ENCODE data around the gene ZNF19.

The ZNF19 gene

DNA sequence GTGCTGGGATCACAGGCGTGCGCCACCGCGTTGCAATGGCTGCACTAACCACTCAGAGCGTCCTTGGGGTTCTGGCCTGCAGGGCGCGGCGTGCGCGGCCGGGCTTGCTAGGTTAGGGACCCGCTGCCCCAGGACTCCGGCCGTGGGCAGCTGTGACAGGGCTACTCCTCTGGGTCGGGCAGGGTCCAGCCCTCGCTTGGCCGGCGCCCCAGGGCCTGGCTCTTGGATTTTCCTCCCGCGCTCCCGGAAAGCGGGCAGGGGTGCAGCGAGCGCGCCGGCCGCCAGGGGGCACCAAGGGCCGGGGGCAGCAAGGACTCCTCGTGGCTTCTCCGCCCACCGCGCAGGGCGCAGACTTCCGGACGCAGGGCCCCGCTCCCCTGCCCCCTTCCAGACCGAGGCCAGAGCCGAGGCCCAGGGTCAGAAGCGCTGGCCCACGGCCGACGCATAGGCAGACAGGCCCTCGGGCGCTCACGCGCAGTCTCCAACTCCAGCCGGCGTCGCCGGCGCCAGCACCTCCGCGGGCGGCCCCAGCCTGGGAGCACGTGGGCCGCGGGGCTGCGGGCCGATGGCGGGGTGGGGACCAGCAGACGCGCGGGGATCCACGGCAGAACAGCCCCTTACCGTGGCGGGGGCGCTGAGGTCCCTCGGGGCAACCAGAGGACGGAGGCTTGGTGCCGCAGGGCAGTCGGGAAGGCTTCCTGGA lies 47.6 kb downstream of the ZNF19 start:
- peak in 2 of 3 donors; percentile 14 to 33 for DNase-seq (ENCODE audit: low read depth in 3 of 3)

DNA sequence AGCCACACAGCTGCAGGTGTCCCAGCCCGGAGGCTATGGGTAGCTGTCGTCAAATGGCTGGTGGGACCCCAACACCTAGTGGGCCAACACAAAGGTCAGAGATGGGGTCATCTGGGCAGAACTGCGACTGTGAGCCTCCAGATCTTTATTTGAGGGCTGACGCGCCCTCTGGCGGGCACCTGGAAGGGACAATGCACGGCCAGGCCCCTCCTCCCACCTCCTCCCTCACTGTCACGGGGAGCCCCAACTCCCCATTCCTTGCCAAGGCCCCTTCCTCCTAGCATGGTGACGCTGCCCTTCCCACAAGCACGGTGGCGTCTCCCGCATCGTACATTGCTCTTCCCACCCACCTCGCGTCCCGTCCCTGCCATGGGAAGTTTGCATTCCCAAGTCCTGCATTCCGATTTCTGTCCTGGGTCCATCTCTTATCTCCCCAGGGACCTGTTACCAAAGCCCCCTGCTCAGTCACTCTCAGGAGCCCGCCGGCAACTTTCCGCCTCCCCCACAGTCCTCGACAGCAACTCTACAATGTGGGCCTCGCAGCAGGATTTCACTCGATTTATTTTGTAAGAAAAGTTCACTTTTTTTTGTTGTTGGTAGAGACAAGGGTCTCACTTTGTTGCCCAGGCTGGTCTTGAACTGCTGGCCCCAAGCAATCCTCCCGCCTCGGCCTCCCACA lies 48.3 kb downstream of the ZNF19 start:
- no peak for DNase-seq (ENCODE audit: low read depth in 3 of 3)

DNA sequence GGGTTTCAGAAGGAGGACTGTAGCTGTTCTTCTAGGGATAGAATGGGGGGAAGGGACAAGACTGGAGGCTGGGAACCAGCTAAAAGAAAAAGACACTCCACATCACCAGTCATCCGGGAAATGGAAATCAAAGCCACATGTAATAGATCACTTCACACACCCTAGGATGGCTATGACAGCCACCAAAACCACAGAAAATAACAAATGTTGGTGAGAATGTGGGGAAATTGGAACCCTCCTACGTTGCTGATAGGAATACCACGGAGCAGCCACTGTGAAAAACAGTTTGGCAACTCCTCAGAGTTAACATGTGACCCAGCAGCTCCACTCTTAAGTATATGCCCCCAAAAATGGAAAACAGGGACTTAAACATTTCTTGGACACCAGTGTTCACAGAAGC lies 49.6 kb downstream of the ZNF19 start:
- no peak for DNase-seq (ENCODE audit: low read depth in 3 of 3)

DNA sequence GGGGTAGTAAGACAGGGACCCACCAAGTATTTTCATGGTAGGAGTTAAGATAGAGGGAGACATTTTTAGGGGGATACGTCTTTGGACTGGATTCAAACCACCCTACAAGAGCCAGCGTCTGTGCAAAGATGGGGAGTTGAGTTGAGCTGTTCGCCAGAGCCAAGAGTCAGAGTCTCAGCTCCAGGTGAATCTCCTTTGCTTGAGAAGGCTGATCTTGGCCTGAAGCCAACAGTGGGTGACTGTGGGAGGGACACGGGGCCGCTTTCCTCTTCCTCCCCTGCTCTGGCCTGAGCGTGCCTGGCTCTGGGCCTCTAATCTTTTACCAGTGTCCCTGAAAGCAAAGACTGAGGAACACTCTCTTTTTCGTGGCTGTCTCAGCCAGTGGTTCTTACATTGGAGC lies 52.7 kb downstream of the ZNF19 start:
- DNase-seq (ENCODE audit: low read depth in 3 of 3), result no peak

DNA sequence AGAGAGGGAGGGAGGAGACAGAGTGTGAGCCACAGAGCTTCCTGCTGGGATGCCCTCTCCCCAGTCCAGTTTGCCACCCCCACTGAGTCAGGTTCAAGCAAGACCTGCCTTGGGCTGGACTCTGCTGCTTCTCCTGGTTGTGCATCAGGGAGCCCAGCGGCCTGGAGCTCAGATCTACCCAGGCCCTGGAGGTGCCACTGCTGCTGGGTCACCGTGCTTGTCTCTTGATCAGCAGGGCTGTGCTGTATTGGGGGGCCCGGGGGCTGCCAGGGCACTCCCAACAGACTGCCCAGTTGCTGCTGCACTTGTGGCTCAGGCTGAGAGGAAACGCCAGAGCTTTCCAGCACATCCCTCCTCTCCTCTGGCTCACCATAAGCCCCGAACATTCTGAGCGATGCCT lies 56.2 kb downstream of the ZNF19 start:
- no peak for DNase-seq (ENCODE audit: low read depth in 3 of 3)

DNA sequence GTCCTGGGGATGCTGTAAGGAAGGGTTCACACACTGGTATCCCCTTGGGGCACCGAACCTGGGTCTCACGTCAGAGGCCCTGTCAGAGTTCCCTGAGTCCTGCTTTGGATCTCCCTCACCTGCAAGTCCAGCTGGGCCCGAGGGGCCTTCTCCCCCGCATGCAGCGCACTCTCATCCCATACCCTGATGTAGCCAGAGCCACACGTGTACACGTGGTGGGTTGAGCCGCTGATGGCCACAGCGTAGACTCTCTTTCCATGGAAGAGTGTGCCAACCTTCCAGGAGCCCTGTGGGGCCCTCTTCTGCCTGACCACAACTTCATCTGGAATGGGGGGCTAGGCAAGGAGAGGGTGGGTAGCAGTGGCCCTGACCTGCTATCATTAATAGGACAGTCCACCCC lies 57.1 kb downstream of the ZNF19 start:
- DNase-seq (ENCODE audit: low read depth in 3 of 3), result no peak

DNA sequence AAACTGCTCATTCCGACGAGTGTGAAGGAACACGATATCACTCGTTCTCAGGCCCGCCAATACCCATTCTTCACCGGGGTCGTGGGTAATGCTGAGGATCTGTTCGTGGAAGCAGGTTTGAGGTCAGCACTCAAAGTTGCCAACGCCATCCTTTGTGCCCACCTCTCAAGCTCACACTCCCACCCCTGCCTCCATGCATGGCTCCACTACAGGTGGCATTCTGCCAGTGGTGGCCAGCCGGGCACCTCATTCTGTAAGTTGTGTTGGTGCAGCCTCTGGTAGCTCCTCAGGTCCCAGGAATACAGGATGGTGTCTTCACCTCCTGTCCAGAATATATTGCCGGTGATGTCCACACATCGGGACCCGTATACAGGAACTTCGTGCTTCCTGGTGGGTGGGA lies 57.9 kb downstream of the ZNF19 start:
- no peak for DNase-seq (ENCODE audit: low read depth in 3 of 3)

DNA sequence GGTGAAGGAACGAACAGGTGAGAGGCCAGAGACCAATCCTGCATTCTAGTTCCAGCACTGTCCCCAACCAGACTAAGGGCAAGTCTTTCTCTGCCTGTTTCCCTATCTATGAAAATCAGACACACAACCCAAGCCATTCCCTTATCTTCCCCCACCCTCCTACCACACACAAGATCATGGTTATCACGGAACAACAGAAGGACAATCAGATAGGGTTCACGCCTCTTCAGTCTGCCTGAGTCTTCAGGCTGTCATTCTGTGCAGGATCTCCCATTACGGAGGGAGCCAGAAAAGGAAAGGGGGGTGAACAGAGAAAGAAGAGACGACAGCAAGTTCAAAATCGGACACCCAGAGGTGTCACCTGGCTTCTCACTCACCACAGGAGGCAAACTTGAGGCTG lies 58.4 kb downstream of the ZNF19 start:
- no peak for DNase-seq (ENCODE audit: low read depth in 3 of 3)

DNA sequence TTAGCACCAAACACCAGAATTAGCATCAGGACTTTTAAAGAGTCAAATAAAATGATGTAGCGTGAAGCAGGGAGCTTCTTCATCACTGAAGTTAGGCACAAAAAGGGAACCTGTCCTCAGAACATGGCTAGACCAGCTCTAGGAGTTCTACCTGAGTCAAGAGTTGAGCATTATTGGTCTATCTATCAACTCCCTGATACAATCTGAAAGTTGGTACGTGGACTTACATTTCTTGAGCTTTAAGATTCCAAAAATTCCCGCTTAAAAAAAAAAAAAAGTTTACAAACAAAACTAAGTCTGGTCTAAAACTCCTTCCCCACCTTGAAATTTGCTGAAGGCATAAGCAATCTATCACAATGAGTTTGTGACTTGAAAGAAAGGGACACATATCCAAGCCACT lies 59.5 kb downstream of the ZNF19 start:
- DNase-seq (ENCODE audit: low read depth in 3 of 3), result no peak

DNA sequence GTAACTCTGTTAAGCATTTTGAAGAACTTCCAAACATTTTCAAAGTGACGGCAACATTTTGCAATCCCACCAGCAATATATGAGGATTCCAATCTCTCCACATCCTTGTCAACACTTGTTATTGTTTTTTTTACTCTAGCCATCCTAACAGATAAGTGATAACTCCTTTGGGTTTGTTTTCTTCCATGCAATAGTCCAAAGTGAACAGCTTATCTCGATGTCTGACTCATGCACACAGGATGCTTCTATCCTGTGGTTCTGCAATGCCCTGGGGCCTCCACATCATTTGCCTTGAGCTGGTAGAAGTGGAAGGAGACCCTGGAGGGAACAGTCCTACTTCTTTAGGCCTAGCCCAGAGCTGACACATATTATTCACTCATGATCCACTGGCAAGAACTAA lies 60.2 kb downstream of the ZNF19 start:
- no peak for DNase-seq (ENCODE audit: low read depth in 3 of 3)

DNA sequence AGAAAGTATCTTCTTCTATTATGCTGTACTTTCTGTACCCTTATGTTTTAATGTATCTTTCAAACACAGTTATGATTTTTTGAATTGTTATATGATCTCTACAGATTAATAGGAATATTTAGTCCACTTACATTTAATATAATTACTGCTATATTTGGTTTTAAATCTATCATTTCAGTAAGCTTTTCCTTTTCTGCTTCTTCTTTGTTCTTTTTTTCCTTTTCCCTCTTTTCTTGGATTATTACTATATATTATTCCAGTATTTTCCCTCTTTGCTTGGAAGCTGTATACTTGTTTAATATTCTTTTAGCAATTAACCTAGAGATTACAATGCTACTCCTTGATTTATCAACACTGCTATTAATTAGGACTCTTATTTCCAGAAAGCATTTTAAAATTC lies 60.7 kb downstream of the ZNF19 start:
- DNase-seq (ENCODE audit: low read depth in 3 of 3), result no peak

DNA sequence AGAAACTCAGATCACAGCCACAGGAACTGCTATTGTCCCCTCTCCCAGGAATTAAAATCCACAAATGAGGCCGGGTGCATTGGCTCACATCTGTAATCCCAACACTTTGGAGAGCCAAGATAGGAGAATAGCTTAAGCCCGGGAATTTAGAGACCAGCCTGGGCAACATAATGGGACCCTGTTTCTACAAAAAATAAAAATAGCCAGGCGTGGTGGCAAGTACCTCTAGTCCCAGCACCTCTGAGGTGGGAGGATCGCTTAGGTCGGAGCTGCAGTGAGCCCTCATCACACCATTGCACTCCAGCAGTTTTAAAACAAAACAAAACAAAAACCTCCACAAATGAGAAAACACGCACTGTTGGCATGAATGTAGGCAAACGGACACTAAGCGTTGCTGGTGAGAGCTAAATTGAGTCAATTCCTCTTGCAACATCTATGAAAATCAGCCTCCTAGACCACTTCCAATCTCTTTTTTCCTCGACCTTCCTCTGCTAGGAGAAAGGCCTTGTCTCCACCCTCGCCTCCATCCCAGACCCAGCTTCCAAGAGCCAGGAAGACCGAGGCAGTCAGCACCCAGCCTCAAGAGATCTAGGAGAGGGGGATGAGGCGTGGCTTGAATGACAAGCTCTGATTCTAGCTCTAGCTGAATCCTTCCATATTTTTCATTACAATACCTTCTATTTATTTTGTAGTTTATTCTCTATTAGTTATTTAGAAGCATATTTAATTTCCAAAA lies 62.1 kb downstream of the ZNF19 start:
- no peak for DNase-seq (ENCODE audit: low read depth in 3 of 3)

DNA sequence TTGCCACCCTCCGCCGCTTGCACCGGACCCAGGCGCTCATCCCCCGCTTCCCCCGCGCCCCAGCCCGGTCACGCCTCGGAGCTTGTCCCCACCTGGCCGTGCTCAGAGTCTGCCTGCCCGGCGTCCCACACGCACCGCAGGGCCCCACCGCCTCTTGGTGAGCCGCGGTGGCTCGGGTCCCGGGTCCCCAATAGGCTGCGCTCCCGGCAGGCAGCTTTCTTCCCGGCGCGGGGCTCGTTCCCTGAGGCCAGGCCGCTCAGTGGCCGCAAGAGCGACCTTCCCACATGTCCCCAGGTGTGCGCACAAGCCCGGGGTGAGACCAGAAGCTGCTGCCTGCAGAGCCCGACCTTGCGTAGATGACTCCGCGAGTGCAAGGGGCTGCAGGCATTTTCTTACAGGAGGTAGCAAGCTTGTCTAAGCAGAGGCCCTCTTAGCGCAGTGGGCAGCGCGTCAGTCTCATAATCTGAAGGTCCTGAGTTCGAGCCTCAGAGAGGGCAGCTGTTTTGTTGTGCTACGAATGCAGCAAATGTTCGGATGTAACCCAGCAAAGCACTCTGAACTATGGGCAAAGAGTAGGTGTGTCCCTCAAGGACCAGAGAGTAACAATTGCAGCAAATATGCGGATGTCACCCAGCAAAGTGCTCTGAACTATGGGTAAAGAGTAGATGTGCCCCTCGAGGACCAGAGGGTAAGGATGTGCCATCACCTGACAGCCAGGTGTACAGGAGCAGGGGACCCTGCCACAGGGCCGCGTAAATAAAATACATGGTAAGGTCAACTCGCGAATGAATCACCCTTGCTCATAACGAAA lies 62.9 kb downstream of the ZNF19 start:
- DNase-seq (ENCODE audit: low read depth in 3 of 3), result peak in 1 of 3 donors; percentile 31

DNA sequence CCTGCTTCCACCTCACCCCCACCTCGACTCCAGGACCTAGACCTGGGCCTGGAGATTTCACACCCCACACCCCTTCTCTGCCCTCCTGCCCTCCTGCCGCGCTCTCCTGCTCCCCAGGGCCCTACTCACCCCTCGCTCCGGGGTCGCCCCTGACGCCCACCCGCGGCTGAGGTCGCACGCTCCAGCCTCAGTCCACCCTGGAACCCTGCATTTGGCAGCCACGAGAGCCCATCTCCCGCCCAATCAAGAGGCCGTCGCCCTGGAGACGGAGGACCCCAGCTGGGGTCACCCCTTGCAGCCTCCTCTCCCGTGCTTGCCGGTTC lies 63.4 kb downstream of the ZNF19 start:
- DNase-seq (ENCODE audit: low read depth in 3 of 3), result no peak

DNA sequence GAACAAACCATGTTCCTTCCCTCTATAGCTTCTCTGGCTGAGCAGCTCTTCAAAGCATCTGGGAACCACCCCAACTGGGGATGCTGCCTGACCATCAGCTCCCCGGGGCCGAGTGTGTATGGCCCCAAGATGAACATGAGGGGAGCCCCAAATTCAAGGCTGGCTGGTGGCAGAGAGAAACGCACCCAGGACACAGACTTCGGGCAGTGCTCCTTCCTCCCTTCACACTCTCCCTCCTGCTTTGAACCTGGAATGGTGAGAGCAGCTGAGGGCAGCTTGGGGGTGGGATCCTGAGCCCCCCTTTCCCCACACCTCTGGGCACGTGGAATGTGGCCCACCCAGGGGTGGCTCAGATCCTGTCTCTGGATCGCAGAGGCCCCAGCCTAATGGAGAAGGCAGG lies 64.5 kb downstream of the ZNF19 start:
- no peak for DNase-seq (ENCODE audit: low read depth in 3 of 3)

DNA sequence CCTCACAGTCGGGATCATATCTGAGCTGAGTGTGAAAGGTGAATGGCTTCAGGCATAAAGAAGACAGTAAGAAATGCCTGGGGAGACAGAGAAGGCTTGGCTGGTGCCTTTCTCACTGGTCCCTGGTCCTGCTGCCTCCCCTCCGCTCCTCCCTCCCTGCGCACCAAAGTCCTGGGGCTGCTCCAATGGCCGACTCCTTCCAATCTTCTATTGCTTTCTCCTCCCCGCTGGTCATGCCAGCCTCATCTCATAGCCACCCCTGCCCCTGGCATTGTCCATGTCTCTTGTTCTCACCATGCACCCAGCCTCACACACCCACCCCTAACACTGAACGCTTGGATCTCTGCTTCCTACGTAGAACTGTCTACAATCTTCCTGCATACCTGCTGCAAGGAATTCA lies 65.3 kb downstream of the ZNF19 start:
- DNase-seq (ENCODE audit: low read depth in 3 of 3), result no peak

Data from stimulated activated CD4-positive, alpha-beta T cell treated with anti-CD3 and anti-CD28 coated beads, TNF-alpha, amount 100 ng/mL, for 48 hours (primary cell).